Panc1 (cell line): ENCODE measurements around the gene NAV1.

ENCODE experiments used
- POLR2AphosphoS5 ChIP-seq: IDR thresholded peaks from 2 replicates; pipeline ENCODE4 v1.6.1; 2012; ENCODE audit warnings: mild to moderate bottlenecking, low read depth, low read length, moderate library complexity
- TF ChIP-seq, protein P1 (sequence below): fragments of 450-650 bp; IDR thresholded peaks from 2 replicates; pipeline ENCODE4 v1.5.1; 2017; ENCODE audit warnings: mild to moderate bottlenecking

GRCh38 chr1:201566933-201567801 lies 28.2 kb downstream of the NAV1 start:
- TF ChIP-seq, protein P1, sequence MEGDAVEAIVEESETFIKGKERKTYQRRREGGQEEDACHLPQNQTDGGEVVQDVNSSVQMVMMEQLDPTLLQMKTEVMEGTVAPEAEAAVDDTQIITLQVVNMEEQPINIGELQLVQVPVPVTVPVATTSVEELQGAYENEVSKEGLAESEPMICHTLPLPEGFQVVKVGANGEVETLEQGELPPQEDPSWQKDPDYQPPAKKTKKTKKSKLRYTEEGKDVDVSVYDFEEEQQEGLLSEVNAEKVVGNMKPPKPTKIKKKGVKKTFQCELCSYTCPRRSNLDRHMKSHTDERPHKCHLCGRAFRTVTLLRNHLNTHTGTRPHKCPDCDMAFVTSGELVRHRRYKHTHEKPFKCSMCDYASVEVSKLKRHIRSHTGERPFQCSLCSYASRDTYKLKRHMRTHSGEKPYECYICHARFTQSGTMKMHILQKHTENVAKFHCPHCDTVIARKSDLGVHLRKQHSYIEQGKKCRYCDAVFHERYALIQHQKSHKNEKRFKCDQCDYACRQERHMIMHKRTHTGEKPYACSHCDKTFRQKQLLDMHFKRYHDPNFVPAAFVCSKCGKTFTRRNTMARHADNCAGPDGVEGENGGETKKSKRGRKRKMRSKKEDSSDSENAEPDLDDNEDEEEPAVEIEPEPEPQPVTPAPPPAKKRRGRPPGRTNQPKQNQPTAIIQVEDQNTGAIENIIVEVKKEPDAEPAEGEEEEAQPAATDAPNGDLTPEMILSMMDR = no peak
- no peak for TF ChIP-seq POLR2AphosphoS5
